SK-N-SH (cell line): ENCODE results near the gene HNF1A.

Experiments
- CTCF ChIP-seq: fragments of 200-600 bp; sonication (generic); IDR thresholded peaks from 2 replicates; pipeline ENCODE4 v1.6.1; 2017; ENCODE audit warnings: antibody characterized with exemption, mild to moderate bottlenecking, moderate library complexity
- TAF1 ChIP-seq: IDR thresholded peaks from 2 replicates; pipeline ENCODE4 v1.6.1; 2012; ENCODE audit warnings: low read depth, mild to moderate bottlenecking, low read length, moderate library complexity, borderline replicate concordance

GRCh38 chr12:120940799-120941198 is 37.5 kb upstream of the HNF1A start:
- TF ChIP-seq TAF1 (no peak), CTCF (no peak)
